GM21576 (cell line): Measurements from ENCODE around the gene ANKRD9.
A peak's percentile ranks its signal among the peaks of the same experiment; 100 is the strongest.
"Not testable (repeated sequence)": the region's sequence is repeated elsewhere in the genome, so short reads cannot be mapped to it uniquely, and the experiment has no call there.

Experiments
- ATAC-seq: cut with Tn5 transposase; IDR thresholded peaks from one replicate; pipeline ENCODE4 v1.9.1; 2021; ENCODE audit warnings: mild to moderate bottlenecking, moderate library complexity; ENCODE audit not compliant: unreplicated experiment

The ANKRD9 gene

DNA sequence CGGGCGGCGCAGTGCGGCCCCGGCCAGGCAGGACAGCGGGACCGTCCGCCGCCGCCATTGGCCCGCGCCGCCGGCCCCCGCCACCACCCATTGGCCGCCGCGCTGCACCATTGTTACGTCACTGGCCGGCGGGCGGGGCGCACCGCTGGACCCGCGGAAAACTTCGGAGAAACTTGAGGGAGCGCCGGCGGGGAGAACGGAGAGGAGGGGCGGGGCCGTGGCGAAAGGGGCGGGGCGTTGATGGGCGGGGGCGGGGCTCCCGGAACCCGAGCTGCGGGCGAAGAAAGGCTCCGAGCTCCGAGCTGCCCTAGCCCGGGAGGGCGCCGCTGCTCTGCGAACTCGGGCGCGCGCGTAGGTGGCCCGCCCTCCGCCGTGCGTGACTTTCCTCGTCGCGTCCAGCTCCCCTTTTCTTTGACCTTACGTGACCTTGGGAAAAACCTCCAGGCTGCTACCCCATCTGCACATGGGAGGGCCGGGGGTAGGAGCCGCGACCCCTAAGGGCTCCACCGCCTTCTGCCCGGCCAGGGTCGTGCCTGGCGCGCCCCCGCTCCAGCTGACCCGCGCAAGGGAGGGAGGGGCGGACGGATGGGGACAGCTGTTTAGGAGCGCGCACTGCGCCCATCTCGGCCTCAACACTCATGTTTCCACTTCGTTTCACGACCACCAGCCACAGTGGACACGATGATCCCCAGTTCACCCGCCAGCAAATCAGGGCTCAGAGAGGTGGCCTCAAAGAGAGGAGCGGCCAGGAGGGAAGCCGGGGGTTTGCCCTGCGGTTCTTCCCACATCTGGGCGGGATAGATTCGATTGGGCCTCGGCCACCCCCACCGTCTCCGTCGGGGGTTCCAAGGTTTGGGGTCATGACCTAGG lies at the start of gene ANKRD9:
Gene ANKRD9, minus strand, starts transcription at position 31 of the 870 bp plus-strand sequence. CDS start 1,887 bp downstream, outside the sequence.
- ATAC-seq: peak; percentile 79

GRCh38 chr14:102558556-102558955 lies 49.0 kb upstream of the ANKRD9 start:
- no peak for ATAC-seq

DNA sequence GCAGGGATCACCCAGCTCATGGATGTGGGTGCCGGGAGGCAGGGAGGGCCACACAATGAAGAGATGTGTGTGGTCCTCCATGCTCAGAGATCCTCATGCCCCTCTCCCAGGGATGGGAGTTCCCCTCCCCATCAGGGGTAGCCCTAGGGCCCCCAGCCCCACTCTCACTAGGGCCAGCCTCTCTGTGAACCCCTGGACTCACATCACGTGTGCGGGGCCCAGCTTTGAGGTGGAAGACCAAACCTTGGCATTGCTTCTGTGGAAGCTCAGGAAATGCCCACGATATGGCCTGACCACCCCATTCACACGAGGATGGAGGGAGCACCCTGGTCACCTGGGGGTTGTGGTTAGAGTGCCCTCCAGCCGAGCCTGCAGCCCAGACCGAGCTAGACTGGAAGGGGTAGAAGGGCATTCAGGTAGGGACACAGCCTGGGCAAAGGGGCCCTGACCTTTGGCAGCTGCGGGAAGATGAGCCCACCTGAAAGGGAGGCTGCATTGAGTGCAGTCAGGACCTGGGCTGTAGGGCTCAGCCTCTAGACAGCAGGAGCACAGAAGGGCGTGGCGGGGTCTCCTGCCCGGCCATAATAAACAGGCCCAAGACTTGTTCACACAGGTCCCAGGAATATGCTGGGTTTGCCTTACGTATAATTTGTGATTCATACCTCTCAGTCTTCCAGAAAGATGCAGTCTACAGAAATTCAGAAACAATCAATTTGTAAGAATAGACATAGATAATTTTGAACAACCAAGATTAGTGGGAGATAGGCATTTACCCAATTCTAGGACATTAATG lies 48.1 kb upstream of the ANKRD9 start:
- no peak for ATAC-seq

GRCh38 chr14:102556098-102556677 lies 46.6 kb upstream of the ANKRD9 start:
- ATAC-seq: no peak

DNA sequence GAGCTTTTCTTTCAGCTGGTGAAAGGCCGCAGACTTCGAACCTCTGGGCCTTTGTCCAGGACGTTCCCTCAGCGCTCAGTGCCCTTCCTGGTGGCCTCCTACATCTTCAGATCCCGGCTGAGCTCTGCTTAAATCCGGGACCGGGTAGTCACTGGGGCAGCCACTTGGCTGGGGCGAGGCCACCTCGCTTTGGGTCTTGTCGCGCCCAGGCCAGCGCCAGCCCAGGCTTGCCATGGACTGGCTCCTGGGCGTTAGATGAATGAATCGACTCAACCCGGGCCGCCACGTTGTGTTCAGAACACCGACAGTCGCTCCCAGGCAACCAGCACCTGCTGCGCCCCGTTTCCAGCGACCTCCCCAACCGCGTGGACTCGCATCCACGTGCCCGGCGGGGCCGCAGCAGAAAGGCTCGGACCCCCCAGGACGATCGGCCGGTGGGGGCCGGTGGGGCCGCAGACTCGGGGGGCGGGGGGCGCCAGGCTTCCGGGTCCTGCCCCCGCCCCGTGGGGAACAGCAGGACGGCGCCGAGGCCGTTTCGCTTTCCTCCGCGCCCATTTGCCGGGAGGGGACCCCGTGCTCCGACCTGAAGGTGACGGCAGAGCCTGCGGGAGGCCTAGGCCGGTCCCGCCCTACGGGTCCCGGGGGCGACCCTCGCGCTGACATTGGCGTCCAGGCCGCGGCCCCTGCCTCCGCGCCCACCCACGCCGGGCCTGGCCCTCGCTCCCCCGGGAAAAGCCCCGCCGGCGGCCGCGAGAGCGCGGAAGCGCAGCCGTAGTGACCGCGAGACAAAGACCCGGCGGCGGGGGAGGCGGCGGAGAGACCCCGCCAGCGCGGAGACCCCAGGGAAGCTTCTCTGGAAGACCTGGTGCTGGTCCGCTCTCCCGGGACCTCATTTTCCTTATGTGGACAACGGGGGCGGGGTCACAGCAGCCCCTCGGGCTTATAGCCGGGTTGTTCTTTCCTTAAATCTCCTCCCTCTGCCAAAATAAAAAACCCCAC lies 45.5 kb upstream of the ANKRD9 start:
- ATAC-seq: no peak

- ATAC-seq: no peak
Measured at GRCh38 chr14:102551995-102552705, 42.6 kb upstream of the ANKRD9 start.

GRCh38 chr14:102550927-102551401 lies 41.4 kb upstream of the ANKRD9 start:
- ATAC-seq: not testable (repeated sequence)

DNA sequence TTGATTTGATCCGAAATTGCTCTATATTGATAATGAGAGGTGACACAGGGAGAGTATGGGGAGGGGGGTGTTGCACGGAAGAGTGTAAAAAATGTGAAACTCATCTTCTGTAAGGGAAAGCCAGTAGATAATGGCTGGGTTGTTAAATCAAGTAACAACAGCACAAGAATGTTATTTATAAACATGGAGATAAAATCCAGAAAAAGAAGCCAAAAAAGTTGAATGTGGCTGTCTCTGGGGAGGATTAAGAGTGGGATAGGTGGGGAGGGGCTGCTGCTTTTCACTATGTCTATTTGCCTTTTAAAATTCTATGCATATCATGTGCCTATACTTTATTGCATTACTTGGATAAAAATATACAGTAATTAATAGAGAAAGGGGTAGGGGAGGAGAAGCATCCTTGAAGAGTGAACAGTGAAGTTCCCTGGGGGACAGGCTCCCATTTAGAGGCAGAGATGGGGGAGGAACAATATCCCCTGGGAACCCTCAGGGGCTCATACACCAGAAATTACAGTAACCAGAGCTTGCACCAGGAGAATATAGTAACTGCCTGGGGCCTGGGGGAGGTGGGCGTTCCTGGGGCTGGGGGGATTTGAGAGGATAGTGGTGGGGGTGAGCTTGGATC lies 39.2 kb upstream of the ANKRD9 start:
- no peak for ATAC-seq

- no peak for ATAC-seq
Measured at GRCh38 chr14:102545461-102546265, 36.1 kb upstream of the ANKRD9 start.

- no peak for ATAC-seq
Measured at GRCh38 chr14:102544747-102545460, 35.3 kb upstream of the ANKRD9 start.

DNA sequence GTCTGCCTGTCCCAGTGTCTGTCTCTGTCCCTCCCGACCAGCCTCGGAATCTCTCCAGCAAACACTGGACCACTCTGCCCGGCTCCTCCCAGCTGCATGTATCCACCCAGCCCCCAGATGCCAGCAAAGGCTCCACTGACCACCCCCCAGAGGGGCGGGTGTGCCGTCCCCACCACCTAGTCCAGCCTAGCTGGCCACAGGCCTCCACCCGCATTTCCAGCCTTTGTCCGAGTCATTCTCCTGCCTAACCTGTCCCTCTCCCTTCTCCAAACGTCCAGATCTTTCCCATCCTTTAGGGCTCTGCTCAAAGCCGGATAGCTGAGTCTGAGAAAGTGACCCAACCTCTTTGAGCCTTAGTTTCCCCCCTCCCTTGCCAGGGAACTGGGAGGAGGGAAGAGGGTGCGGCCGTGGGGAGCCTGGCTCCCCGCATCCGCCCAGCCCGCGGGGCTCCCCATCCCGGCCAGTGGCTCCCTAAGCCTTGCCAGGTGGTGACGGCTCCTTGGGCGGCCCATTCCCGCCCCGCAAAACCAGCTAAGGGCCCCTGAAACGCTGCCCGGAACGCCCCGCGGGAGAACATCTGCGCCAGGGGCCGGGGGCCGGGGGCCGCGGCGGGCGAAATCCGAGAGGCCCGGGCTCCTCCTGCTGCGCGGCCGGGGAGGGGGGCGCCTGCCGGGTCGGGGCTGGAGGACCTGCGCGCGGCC lies 34.6 kb upstream of the ANKRD9 start:
- no peak for ATAC-seq

- no peak for ATAC-seq
Measured at GRCh38 chr14:102541771-102542170, 32.2 kb upstream of the ANKRD9 start.

DNA sequence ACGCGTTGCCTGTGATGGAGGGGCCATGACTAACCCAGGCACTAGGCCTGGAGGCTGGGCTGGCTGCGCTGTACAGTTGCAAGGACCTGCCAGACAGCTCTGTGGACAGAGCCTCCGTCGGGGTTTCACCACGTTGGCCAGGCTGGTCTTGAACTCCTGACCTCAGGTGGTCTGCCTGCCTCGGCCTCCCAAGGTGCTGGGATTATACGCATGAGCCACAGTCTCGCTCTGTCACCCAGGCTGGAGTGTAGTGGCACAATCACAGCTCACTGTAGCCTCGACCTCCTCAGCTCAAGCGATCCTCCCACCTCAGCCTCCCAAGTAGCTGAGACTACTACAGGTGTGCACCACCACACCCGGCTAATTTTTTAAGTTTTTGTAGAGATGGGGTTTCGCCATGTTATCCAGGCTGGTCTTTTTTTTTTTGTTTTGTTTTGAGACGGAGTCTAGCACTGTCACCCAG lies 31.5 kb upstream of the ANKRD9 start:
- not testable (repeated sequence) for ATAC-seq

DNA sequence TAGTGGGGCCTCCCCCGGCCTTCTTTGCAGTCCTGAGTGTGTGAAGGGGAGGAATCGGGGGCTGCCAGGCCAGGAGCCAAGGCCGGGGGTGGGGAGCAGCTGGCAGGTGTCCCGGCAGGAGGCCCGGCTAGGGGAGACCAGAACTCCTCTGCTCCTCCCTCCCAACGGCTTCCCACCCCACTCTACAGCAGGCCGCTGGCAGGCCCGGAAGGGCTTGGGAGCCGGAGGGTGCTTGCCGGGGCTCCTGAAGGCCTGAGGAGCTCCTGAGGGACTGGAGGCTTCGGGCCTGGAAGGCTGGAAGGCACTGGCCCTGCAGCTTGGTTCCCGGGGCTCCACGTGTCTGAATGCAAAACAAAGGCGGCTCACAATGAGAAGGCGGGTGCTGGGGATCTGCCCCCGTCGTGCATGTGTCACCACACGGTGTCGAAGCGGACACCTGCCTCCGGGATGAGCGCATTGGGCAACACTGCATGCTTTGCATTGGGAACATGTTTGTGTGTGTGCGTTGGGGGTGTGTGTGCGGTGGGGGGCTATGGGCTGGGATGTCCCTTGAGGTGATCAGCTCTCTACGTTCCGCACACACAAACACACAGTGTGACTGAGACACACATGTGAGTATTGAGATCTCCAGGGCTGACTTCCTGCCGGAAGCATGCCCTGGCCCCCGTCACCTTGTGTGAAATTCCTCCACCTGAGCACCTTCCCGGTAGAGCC lies 30.9 kb upstream of the ANKRD9 start:
- no peak for ATAC-seq

DNA sequence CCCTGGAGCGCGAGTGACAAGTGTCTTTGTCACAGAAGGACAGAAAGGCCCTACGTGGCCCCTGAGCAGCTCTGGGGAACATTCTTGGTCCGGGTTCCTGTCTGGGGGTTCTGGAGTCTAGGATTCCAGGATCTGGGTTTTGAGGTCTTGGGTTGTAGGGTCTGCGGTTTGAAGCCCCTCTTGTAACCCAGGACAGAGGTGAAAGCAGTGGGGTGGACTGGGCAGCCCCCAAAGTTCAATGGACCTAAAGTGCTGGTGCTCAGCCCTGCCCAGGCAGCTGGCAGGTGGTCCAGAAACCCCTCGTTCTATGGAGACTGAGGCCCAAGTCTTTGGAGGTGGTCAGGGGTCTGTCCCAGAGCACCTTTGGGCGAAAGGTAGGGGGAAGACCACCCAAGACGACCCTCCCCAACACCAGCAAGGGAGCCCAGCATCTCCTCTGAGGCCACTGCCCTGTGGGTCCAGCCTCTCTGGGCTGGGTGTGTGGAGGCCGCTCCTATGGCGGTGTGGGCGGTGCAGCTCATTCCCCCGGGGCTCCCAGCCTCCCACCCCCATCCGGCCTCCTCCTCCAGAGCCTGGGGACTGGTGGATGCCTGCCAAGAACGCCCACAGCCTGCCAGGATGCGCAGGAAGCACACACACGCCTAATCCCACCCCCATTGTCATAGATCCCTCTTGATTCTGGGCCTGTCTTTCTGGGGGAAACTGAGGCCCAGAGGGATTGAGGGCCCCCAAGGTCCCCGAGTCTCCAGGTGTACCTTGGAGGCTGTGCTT lies 30.2 kb upstream of the ANKRD9 start:
- ATAC-seq: no peak
